Fibroblast of pulmonary artery (primary cell): ENCODE measurements around the gene SYNGR2.

ENCODE experiments used
- DNase-seq: peaks from one replicate; pipeline ENCODE4 v3.0.0-alpha.2; 2010; ENCODE audit warnings: low read depth
- H3K4me3 ChIP-seq: replicated peaks from 2 replicates; pipeline ENCODE4 v1.5.1; 2011; ENCODE audit warnings: low read depth, mild to moderate bottlenecking, control low read depth, low read length, moderate library complexity
- CTCF ChIP-seq: IDR thresholded peaks from 2 replicates; pipeline ENCODE4 v1.5.1; 2011; ENCODE audit warnings: mild to moderate bottlenecking, control low read depth, low read length, inconsistent platforms; ENCODE audit errors: missing control alignments

SYNGR2 gene

GRCh38 chr17:78122931-78123249 is 45.5 kb upstream of the SYNGR2 start:
- no peak for TF ChIP-seq CTCF
- no peak for DNase-seq

GRCh38 chr17:78123258-78123929 is 45.0 kb upstream of the SYNGR2 start:
- TF ChIP-seq CTCF: no peak
- DNase-seq: no peak
- no peak overlapping the region for H3K4me3 ChIP-seq

More at GRCh38 chr17:78122931-78123249, 45.5 kb upstream of the SYNGR2 start:
- no peak overlapping the region for H3K4me3 ChIP-seq

- no peak for DNase-seq
- no peak overlapping the region for H3K4me3 ChIP-seq
These were observed 44.1 kb upstream of the SYNGR2 start for GRCh38 chr17:78124081-78124835.

GRCh38 chr17:78124836-78125137 is 43.6 kb upstream of the SYNGR2 start:
- DNase-seq: no peak
- H3K4me3 ChIP-seq: no peak overlapping the region
- no peak for TF ChIP-seq CTCF

More at GRCh38 chr17:78124081-78124835, 44.1 kb upstream of the SYNGR2 start:
- TF ChIP-seq CTCF: no peak

- TF ChIP-seq CTCF: no peak
- H3K4me3 ChIP-seq: no peak overlapping the region
- no peak for DNase-seq
These were observed 43.1 kb upstream of the SYNGR2 start for GRCh38 chr17:78125138-78125913.

GRCh38 chr17:78125976-78126894 is 42.1 kb upstream of the SYNGR2 start:
- TF ChIP-seq CTCF: no peak
- no peak overlapping the region for H3K4me3 ChIP-seq
- DNase-seq: no peak
